IMR-90 (cell line): ENCODE data around the gene ZDHHC17. TPM values are rescaled to one million over a fixed set of nuclear protein-coding genes. Genes with fewer than 3 reads are reported as not detected.
"Not testable (repeated sequence)": the region's sequence is repeated elsewhere in the genome, so short reads cannot be mapped to it uniquely, and the experiment has no call there.

Experiments used
- ATAC-seq: fragments of 200-7000 bp; cut with Tn5 transposase; 2 replicates; pipeline ENCODE4 v1.9.1; 2020; ENCODE audit warnings: low read depth, mild to moderate bottlenecking, moderate library complexity
- BruUV-seq: library from RNA; stranded (reverse); fragments of 400-500 nt; replicated peaks from 2 replicates; lab custom pipeline; 2021; lab: Mats Ljungman, UMichigan
- CTCF ChIA-PET: fragments of 300-600 bp; formaldehyde crosslinking; extraction: SDS; loops from one replicate; lab custom pipeline; 2021; ENCODE audit warnings: antibody characterized with exemption; lab: Yijun Ruan, JAX
- POLR2A ChIA-PET: fragments of 300-600 bp; sonication (Branson Sonifier 250); formaldehyde crosslinking; loops from one replicate; lab custom pipeline; 2022; ENCODE audit warnings: antibody characterized with exemption; ENCODE audit not compliant: unreplicated experiment; lab: Charles Lee
- DNase-seq: peaks from one replicate; pipeline ENCODE4 v3.0.0; 2013
- H2AFZ ChIP-seq: replicated peaks from 2 replicates; pipeline ENCODE3; 2013; ENCODE audit warnings: low read length, mild to moderate bottlenecking; ENCODE audit not compliant: poor library complexity
- H2AK5ac ChIP-seq: 2 replicates; pipeline ENCODE4 v1.6.1; 2013; ENCODE audit warnings: low read depth, low read length, inconsistent platforms
- H2AK9ac ChIP-seq: replicated peaks from 2 replicates; pipeline ENCODE3; 2013; ENCODE audit warnings: mild to moderate bottlenecking, low read depth, low read length, moderate library complexity; ENCODE audit not compliant: poor library complexity
- H2BK120ac ChIP-seq: 2 replicates; pipeline ENCODE4 v1.6.1; 2013; ENCODE audit warnings: low read depth, low read length, inconsistent platforms
- H2BK15ac ChIP-seq: 3 replicates; pipeline ENCODE4 v1.6.1; 2013; ENCODE audit warnings: low read depth, low read length, inconsistent platforms
- H2BK20ac ChIP-seq: 2 replicates; pipeline ENCODE4 v1.6.1; 2013; ENCODE audit warnings: low read depth, mild to moderate bottlenecking, inconsistent platforms, low read length, moderate library complexity
- H2BK5ac ChIP-seq: 2 replicates; pipeline ENCODE4 v1.6.1; 2013; ENCODE audit warnings: mild to moderate bottlenecking, low read depth, low read length, inconsistent platforms; ENCODE audit not compliant: poor library complexity, severe bottlenecking
- H3K14ac ChIP-seq: replicated peaks from 2 replicates; pipeline ENCODE4 v1.6.1; 2013; ENCODE audit warnings: low read depth, low read length, inconsistent platforms
- H3K18ac ChIP-seq: 2 replicates; pipeline ENCODE4 v1.6.1; 2013; ENCODE audit warnings: low read depth, low read length, control low read depth
- H3K23ac ChIP-seq: 2 replicates; pipeline ENCODE4 v1.6.1; 2013; ENCODE audit warnings: low read depth, low read length, inconsistent platforms
- H3K27ac ChIP-seq: 2 replicates; pipeline ENCODE4 v1.5.1; 2013; ENCODE audit warnings: mild to moderate bottlenecking, control low read depth, low read length; ENCODE audit not compliant: insufficient read depth
- H3K27me3 ChIP-seq: 2 replicates; pipeline ENCODE4 v1.6.1; 2013; ENCODE audit warnings: low read length; ENCODE audit not compliant: control insufficient read depth, insufficient read depth
- H3K36me3 ChIP-seq: 2 replicates; pipeline ENCODE4 v1.6.1; 2013; ENCODE audit warnings: low read length, mixed read lengths; ENCODE audit not compliant: control insufficient read depth, insufficient read depth
- H3K4ac ChIP-seq: 2 replicates; pipeline ENCODE4 v1.6.1; 2013; ENCODE audit warnings: low read depth, low read length, inconsistent platforms
- H3K4me1 ChIP-seq: 2 replicates; pipeline ENCODE4 v1.6.1; 2013; ENCODE audit warnings: low read length, mixed read lengths; ENCODE audit not compliant: control insufficient read depth, insufficient read depth
- H3K4me2 ChIP-seq: 2 replicates; pipeline ENCODE4 v1.6.1; 2013; ENCODE audit warnings: low read depth, mild to moderate bottlenecking, control low read depth, low read length, moderate library complexity
- H3K4me3 ChIP-seq: 2 replicates; pipeline ENCODE4 v1.5.1; 2013; ENCODE audit warnings: low read depth, mild to moderate bottlenecking, control low read depth, low read length, moderate library complexity; ENCODE audit not compliant: insufficient read depth
- H3K56ac ChIP-seq: 2 replicates; pipeline ENCODE4 v1.6.1; 2013; ENCODE audit warnings: low read length, inconsistent platforms; ENCODE audit not compliant: insufficient read depth; ENCODE audit errors: extremely low read depth
- H3K79me1 ChIP-seq, 2 experiments: 2 replicates each; pipeline ENCODE4 v1.6.1; 2013; ENCODE audit warnings: low read length in 2 of 2, inconsistent platforms in 1 of 2, low read depth in 1 of 2
- H3K9ac ChIP-seq: 2 replicates; pipeline ENCODE4 v1.6.1; 2013; ENCODE audit warnings: low read depth, low read length, control low read depth
- H3K9me1 ChIP-seq: 2 replicates; pipeline ENCODE4 v1.6.1; 2013; ENCODE audit warnings: low read length, inconsistent platforms; ENCODE audit not compliant: insufficient read depth
- H3K9me3 ChIP-seq: 2 replicates; pipeline ENCODE4 v1.6.1; 2013; ENCODE audit warnings: low read length; ENCODE audit not compliant: control insufficient read depth, insufficient read depth
- H4K20me1 ChIP-seq: 2 replicates; pipeline ENCODE4 v1.6.1; 2013; ENCODE audit warnings: low read length, inconsistent platforms; ENCODE audit not compliant: insufficient read depth
- H4K5ac ChIP-seq: 2 replicates; pipeline ENCODE4 v1.6.1; 2013; ENCODE audit warnings: mild to moderate bottlenecking, low read depth, low read length, control low read depth
- H4K8ac ChIP-seq, 2 experiments: 2 replicates each; pipeline ENCODE4 v1.6.1; 2013; ENCODE audit warnings: low read depth in 2 of 2, low read length in 2 of 2, control low read depth in 1 of 2, inconsistent platforms in 1 of 2
- H4K91ac ChIP-seq: 2 replicates; pipeline ENCODE4 v1.6.1; 2013; ENCODE audit warnings: low read depth, low read length, inconsistent platforms; ENCODE audit not compliant: insufficient read depth
- WGBS, 2 experiments: methylation state at CpG; one replicate each; pipeline versions ENCODE4 v1.1.5 to v1.1.7; 2013; ENCODE audit warnings: missing lambda C conversion rate in 2 of 2; ENCODE audit not compliant: insufficient read length in 1 of 2; ENCODE audit errors: extremely low coverage in 2 of 2; 5-methylcytosine and 5-hydroxymethylcytosine counted together
- dilution Hi-C: fragments of 300-500 bp; cut with HindIII; formaldehyde crosslinking; loops from one replicate; pipeline ENCODE4 v1.14.3; 2018; ENCODE audit warnings: low sequenced_read_pairs; ENCODE audit not compliant: unreplicated experiment
- in situ Hi-C: fragments of 300-500 bp; cut with MboI; formaldehyde crosslinking; loops from 3 replicates; pipeline ENCODE4 v1.14.3; 2019; ENCODE audit warnings: low sequenced_read_pairs, inconsistent platforms, mixed read lengths
- intact Hi-C: fragments of 100-400 bp; cut with micrococcal nuclease; formaldehyde crosslinking; loops from 2 replicates; pipeline ENCODE4 v1.10.0; 2022
- polyA plus RNA-seq, 3 experiments: library from polyadenylated mRNA; depleted of rRNA; stranded (reverse); fragments of >200 nt; gene quantifications; 2 replicates each; pipeline ENCODE4 v1.2.3, GENCODE V29; 2012; ENCODE audit warnings: low replicate concordance in 1 of 3
- total RNA-seq: library from RNA; depleted of rRNA; stranded (reverse); fragments of >200 nt; gene quantifications from 2 replicates; pipeline ENCODE4 v1.2.3, GENCODE V29; 2012

The ZDHHC17 gene
- total and polyA plus RNA-seq, 2 of the 4 experiments (the other 2 are of a cell fraction): 23.3 to 125 TPM

GRCh38 chr12:76737689-76738088 lies 26.2 kb upstream of the ZDHHC17 start:
- H3K23ac ChIP-seq, H3K36me3 ChIP-seq, DNase-seq, H2AFZ ChIP-seq, H3K9me1 ChIP-seq, H3K56ac ChIP-seq, H2AK5ac ChIP-seq, H2BK20ac ChIP-seq, H3K4me1 ChIP-seq, POLR2A ChIA-PET, BruUV-seq, H3K9ac ChIP-seq, intact Hi-C loops, H4K20me1 ChIP-seq, dilution Hi-C loops, H2AK9ac ChIP-seq, H3K27ac ChIP-seq, CTCF ChIA-PET, H2BK120ac ChIP-seq, H3K14ac ChIP-seq, H3K27me3 ChIP-seq, H4K91ac ChIP-seq, ATAC-seq, H2BK15ac ChIP-seq, H4K8ac ChIP-seq, H3K9me3 ChIP-seq, H3K79me1 ChIP-seq, H3K18ac ChIP-seq, H2BK5ac ChIP-seq, H3K4ac ChIP-seq, H3K4me3 ChIP-seq, H4K5ac ChIP-seq, H3K4me2 ChIP-seq, in situ Hi-C loops: not testable (repeated sequence)
- WGBS, 2 experiments: no CpG with 5 or more reads among the region's 2 CpGs
